Glutamatergic neuron (in vitro differentiated cells): ENCODE results near the gene CLEC2A. TPM values are rescaled to one million over a fixed set of nuclear protein-coding genes. Genes with fewer than 3 reads are reported as not detected.

Experiments used
- DNase-seq: peaks from one replicate; pipeline ENCODE4 v3.0.0; 2022
- H3K27ac Mint-ChIP-seq: one replicate; pipeline ENCODE4 v1.8.0; 2020; ENCODE audit warnings: mild to moderate bottlenecking, mixed read lengths, inconsistent platforms; ENCODE audit not compliant: unreplicated experiment
- H3K27me3 Mint-ChIP-seq: one replicate; pipeline ENCODE4 v1.8.0; 2020; ENCODE audit warnings: mild to moderate bottlenecking, moderate library complexity, mixed read lengths, inconsistent platforms; ENCODE audit not compliant: unreplicated experiment
- H3K36me3 Mint-ChIP-seq: one replicate; pipeline ENCODE4 v1.8.0; 2020; ENCODE audit warnings: mild to moderate bottlenecking, mixed read lengths, inconsistent platforms; ENCODE audit not compliant: unreplicated experiment
- H3K4me1 Mint-ChIP-seq: one replicate; pipeline ENCODE4 v1.8.0; 2020; ENCODE audit warnings: mild to moderate bottlenecking, low read depth, mixed read lengths, inconsistent platforms; ENCODE audit not compliant: unreplicated experiment
- H3K4me3 Mint-ChIP-seq: one replicate; pipeline ENCODE4 v1.8.0; 2020; ENCODE audit warnings: mild to moderate bottlenecking, mixed read lengths, inconsistent platforms; ENCODE audit not compliant: unreplicated experiment
- H3K9me3 Mint-ChIP-seq: one replicate; pipeline ENCODE4 v1.8.0; 2020; ENCODE audit warnings: mild to moderate bottlenecking, moderate library complexity, mixed read lengths, inconsistent platforms; ENCODE audit not compliant: unreplicated experiment
- total RNA-seq: library from RNA; stranded (reverse); fragmentation: NEBNext Ultra II Directional; extraction: Animal tissue kit (Norgen Biotek cat#: 25700); gene quantifications from one replicate; pipeline ENCODE4 v1.2.1, GENCODE V29; 2021; ENCODE audit not compliant: unreplicated experiment
- TF ChIP-seq, protein P1 (sequence below): fragments of 200-600 bp; sonication (generic); IDR thresholded peaks from one replicate; pipeline ENCODE4 v1.5.0; 2021; ENCODE audit not compliant: partially characterized antibody, unreplicated experiment

The CLEC2A gene
- total RNA-seq, 1 donor from 2014 or later = not detected

- Mint-ChIP-seq H3K9me3 (no peaks in the 10 kb centered on the region), H3K4me3 (no peak overlapping the region), H3K36me3 (no peaks in the 10 kb centered on the region), H3K4me1 (no peaks in the 10 kb centered on the region), H3K27me3 (no peaks in the 10 kb centered on the region), H3K27ac (no peak overlapping the region)
- TF ChIP-seq, protein P1, sequence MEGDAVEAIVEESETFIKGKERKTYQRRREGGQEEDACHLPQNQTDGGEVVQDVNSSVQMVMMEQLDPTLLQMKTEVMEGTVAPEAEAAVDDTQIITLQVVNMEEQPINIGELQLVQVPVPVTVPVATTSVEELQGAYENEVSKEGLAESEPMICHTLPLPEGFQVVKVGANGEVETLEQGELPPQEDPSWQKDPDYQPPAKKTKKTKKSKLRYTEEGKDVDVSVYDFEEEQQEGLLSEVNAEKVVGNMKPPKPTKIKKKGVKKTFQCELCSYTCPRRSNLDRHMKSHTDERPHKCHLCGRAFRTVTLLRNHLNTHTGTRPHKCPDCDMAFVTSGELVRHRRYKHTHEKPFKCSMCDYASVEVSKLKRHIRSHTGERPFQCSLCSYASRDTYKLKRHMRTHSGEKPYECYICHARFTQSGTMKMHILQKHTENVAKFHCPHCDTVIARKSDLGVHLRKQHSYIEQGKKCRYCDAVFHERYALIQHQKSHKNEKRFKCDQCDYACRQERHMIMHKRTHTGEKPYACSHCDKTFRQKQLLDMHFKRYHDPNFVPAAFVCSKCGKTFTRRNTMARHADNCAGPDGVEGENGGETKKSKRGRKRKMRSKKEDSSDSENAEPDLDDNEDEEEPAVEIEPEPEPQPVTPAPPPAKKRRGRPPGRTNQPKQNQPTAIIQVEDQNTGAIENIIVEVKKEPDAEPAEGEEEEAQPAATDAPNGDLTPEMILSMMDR = no peak
- DNase-seq = no peak
These were observed 36.8 kb downstream of the CLEC2A start for GRCh38 chr12:9895215-9895971.

DNA sequence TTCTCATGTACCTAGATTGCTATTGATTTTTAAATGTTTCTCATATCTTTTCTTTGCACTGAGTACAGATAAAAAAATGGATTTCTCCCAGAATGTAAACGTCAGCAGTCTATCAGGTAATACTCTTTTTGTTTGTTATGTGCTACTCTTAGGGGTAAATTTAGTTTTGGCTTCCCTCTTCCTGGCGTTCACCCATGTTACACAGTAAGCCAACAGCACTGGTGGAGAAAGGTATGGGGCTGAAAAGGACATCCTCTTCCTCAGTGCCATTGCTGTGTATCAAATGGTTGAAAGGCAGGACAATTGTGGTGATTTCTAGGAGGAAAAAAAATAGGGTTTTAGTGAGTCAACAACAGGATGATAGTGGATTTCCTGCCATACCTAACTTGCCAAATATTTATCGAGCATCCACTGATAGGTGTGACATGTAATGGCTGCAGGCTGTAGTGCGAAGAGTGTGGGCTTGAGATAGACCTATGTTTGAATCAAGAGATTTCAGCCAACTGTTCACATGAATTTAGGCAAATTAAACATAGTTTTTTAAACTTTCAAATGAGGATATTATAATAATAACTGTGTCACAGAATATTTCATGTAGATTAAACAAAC, 43.4 kb downstream of the CLEC2A start:
- H3K27me3 Mint-ChIP-seq = no peaks in the 10 kb centered on the region
- H3K27ac Mint-ChIP-seq = no peak overlapping the region
- no peak for DNase-seq
- TF ChIP-seq, protein P1 = no peak
- H3K4me1 Mint-ChIP-seq = no peaks in the 10 kb centered on the region
- no peak overlapping the region for H3K4me3 Mint-ChIP-seq
- H3K9me3 Mint-ChIP-seq = no peaks in the 10 kb centered on the region
- H3K36me3 Mint-ChIP-seq = no peaks in the 10 kb centered on the region

- no peaks in the 10 kb centered on the region for H3K4me1 Mint-ChIP-seq
- H3K4me3 Mint-ChIP-seq = no peak overlapping the region
- TF ChIP-seq, protein P1 = no peak
- no peak overlapping the region for H3K27ac Mint-ChIP-seq
- H3K27me3 Mint-ChIP-seq = no peaks in the 10 kb centered on the region
- no peaks in the 10 kb centered on the region for H3K36me3 Mint-ChIP-seq
- DNase-seq = no peak
- no peaks in the 10 kb centered on the region for H3K9me3 Mint-ChIP-seq
These were observed 49.0 kb downstream of the CLEC2A start for GRCh38 chr12:9883175-9883574.

DNA sequence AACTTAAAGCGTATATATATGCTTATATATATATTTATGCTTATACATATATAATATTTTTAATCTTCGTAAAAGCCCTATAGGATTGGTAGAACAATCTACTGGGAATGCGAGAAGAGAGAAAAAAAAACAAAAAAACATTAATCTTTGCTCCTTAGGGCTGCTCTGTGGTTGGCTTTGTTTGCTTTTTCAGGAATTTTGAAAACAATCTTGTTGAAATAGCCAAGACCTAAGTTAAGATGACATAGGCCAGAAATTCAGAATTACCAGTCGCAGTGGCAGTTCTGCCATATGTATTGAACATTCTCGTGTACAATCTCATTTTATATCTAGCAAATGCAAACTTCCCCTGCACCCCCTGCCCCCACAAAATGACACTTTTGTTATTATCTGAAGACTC, 50.2 kb downstream of the CLEC2A start:
- no peak for DNase-seq
- no peaks in the 10 kb centered on the region for H3K4me1 Mint-ChIP-seq
- H3K4me3 Mint-ChIP-seq = no peak overlapping the region
- H3K27me3 Mint-ChIP-seq = no peaks in the 10 kb centered on the region
- H3K36me3 Mint-ChIP-seq = no peaks in the 10 kb centered on the region
- TF ChIP-seq, protein P1 = no peak
- H3K27ac Mint-ChIP-seq = no peak overlapping the region
- no peaks in the 10 kb centered on the region for H3K9me3 Mint-ChIP-seq

DNA sequence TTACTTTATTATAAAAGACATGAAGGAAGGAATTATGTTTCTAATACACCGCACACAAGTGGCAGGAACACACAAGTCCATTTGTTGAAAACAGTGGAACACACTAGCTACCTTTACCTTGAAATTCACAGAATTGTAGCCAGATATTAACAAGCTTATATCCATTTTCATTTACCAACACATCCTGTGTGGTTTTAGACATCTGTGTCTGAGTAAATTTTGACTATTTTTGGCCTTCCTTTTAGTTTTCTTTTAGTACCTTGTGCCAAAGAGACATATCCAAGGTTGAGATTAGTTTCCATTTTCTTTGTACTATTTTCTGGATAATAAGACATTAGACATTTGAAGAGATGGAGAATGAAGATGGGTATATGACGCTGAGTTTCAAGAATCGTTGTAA, 50.9 kb downstream of the CLEC2A start, which contains the start of gene KLRF2:
TSS of gene KLRF2 (plus strand) at position 244 of the 400 bp plus-strand sequence. CDS start at position 351, 107 bp downstream.
- TF ChIP-seq, protein P1 = no peak
- Mint-ChIP-seq H3K27ac (no peak within 1 kb of the TSS), H3K4me1 (no peaks in the 10 kb centered on the region), H3K4me3 (no peak within 1 kb of the TSS), H3K27me3 (no peaks in the 10 kb centered on the region), H3K9me3 (no peaks in the 10 kb centered on the region), H3K36me3 (no peaks in the 10 kb centered on the region)
- DNase-seq = no peak
